SK-N-MC (cell line): ENCODE data around the gene RAB11FIP3.
"Not testable (repeated sequence)": the region's sequence is repeated elsewhere in the genome, so short reads cannot be mapped to it uniquely, and the experiment has no call there.

ENCODE experiments used
- DNase-seq: peaks from one replicate; pipeline ENCODE4 v3.0.0-alpha.2; 2011; ENCODE audit warnings: low read depth, low spot score
- H3K27ac ChIP-seq: fragments of 200-600 bp; sonication (generic); 2 replicates; pipeline ENCODE4 v1.5.1; 2016; ENCODE audit warnings: mixed run types
- H3K36me3 ChIP-seq: fragments of 200-600 bp; sonication (generic); 2 replicates; pipeline ENCODE4 v1.6.1; 2017; ENCODE audit warnings: antibody characterized with exemption, low read length, mixed read lengths; ENCODE audit not compliant: insufficient read depth
- H3K4me3 ChIP-seq: fragments of 200-600 bp; sonication (generic); 2 replicates; pipeline ENCODE4 v1.5.1; 2016
- H3K9ac ChIP-seq: fragments of 200-600 bp; sonication (generic); 2 replicates; pipeline ENCODE4 v1.8.0; 2017; ENCODE audit warnings: mixed run types, mixed read lengths; ENCODE audit not compliant: insufficient read length
- H3K9me3 ChIP-seq: fragments of 200-600 bp; sonication (generic); 2 replicates; pipeline ENCODE4 v1.6.1; 2017; ENCODE audit warnings: low read depth, mild to moderate bottlenecking, antibody characterized with exemption, low read length, moderate library complexity, mixed read lengths
- EZH2 ChIP-seq: fragments of 200-600 bp; sonication (generic); IDR thresholded peaks from one replicate; pipeline ENCODE4 v1.6.1; 2017; ENCODE audit warnings: antibody characterized with exemption
- FOXP2 ChIP-seq: optimal IDR thresholded peaks from 2 replicates; pipeline ENCODE3; 2011; ENCODE audit warnings: mild to moderate bottlenecking, moderate library complexity; ENCODE audit not compliant: insufficient read depth; ENCODE audit errors: extremely low read length, control extremely low read depth
- POLR2AphosphoS5 ChIP-seq: IDR thresholded peaks from 2 replicates; pipeline ENCODE4 v1.6.1; 2012; ENCODE audit warnings: mild to moderate bottlenecking, low read depth, low read length, borderline replicate concordance

Gene RAB11FIP3

DNA sequence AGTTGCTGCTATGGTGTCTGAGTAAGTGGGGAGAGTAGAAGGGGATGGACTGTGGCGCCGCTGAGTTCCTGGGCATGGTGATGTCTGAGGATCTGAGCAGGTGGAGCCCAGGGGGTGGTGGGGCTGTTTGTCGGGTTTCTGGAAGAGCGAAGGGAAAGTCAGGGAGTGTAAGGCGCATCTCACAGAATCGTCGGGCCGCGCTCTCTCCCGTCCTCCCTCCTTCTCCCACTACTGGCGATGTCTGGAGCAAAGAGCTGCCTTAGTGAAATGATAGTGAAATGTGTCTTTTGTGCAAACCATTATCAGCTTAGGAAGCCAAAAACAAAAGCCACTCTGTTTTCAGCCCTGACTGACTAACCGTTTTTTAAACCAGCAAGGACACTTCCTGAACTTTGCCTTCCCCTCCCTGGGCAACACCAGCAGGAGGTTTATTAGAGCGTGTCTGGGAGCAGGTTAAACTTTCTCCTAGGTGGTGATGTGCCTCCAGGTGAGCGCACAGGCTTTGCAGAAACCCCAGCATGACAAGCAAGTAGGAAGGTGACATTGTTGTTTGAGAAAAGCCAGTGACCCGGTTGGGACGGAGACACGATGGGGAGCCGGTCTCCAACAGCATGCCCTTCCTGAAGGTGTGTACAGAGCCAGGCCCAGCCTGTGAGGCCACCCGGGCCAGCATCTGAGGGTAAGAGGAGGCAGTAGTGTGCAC lies 49.1 kb downstream of the RAB11FIP3 start:
- Histone ChIP-seq H3K4me3 (no peak overlapping the region), H3K9me3 (no peaks in the 10 kb centered on the region), H3K9ac (no peak overlapping the region), H3K27ac (no peak overlapping the region), H3K36me3 (no peaks in the 10 kb centered on the region)
- DNase-seq: no peak
- TF ChIP-seq EZH2: no peak
- TF ChIP-seq FOXP2: no peak
- no peak for TF ChIP-seq POLR2AphosphoS5

- no peak for TF ChIP-seq POLR2AphosphoS5
- TF ChIP-seq FOXP2: no peak
- no peak for TF ChIP-seq EZH2
- H3K9ac ChIP-seq: no peak overlapping the region
- DNase-seq: no peak
- no peaks in the 10 kb centered on the region for H3K9me3 ChIP-seq
- H3K36me3 ChIP-seq: no peaks in the 10 kb centered on the region
- no peak overlapping the region for H3K4me3 ChIP-seq
- H3K27ac ChIP-seq: no peak overlapping the region
Measured at GRCh38 chr16:476039-476438, 50.6 kb downstream of the RAB11FIP3 start.

DNA sequence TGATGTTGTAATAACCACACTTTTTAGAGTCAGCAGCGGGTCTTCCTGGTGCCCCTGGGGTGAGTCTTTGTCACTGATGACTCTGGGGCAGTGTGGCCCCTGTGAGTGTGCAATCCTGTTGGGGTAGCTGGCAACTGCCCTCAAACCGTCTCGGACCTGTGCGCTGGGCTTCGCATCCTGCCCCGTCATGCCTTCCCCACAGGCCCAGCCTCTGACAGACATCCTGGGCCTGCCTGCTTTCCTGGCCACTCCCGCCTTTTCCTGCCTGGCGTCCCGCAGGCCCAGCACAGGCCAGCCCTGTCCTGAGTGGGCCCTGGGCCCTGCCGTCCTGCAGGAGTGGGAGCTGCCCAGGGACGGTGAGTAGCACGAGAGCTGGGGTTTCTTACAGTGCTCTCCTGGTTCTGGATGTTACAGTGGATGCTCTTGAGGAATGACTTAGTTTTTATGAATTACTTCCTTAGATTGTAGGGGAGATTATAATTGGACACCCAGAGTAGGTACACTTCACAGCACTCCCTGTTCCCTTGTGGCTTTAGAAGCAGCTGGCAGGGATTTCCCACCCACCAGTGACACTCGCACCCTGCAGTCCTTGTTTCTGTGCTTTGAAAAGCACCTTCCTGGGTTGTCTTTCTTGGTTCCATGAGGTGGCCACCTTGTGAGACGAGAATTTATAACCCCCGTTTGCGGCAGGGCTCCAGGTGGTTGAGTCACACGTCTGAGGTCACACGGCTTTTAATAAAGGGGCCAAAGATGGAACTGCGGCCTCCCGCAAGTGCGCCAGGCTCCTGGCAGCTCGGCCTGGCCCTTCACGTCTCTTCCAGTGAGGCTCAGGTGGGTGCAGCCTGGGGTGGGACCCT lies 52.1 kb downstream of the RAB11FIP3 start:
- no peak overlapping the region for H3K27ac ChIP-seq
- H3K9ac ChIP-seq: no peak overlapping the region
- no peaks in the 10 kb centered on the region for H3K9me3 ChIP-seq
- no peaks in the 10 kb centered on the region for H3K36me3 ChIP-seq
- TF ChIP-seq POLR2AphosphoS5 (no peak), FOXP2 (no peak), EZH2 (no peak)
- DNase-seq: no peak
- H3K4me3 ChIP-seq: no peak overlapping the region

DNA sequence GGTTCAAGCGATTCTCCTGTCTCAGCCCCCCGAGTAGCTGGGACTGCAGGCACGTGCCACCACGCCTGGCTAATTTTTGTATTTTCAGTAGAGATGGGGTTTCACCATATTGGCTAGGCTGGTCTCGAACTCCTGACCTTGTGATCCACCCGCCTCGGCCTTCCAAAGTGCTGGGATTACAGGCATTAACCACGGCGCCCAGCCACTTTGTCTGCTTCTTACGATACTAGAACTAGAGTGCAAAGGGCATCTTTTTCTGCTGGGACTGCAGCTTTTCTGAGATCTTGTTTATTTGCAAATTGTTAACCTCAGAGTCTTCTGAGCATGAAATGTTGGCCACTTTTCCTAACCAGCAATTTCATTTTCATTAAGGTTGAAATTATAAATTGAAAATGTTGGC lies 52.8 kb downstream of the RAB11FIP3 start:
- not testable (repeated sequence) for H3K4me3 ChIP-seq, H3K27ac ChIP-seq, DNase-seq, H3K9me3 ChIP-seq, H3K36me3 ChIP-seq, H3K9ac ChIP-seq

DNA sequence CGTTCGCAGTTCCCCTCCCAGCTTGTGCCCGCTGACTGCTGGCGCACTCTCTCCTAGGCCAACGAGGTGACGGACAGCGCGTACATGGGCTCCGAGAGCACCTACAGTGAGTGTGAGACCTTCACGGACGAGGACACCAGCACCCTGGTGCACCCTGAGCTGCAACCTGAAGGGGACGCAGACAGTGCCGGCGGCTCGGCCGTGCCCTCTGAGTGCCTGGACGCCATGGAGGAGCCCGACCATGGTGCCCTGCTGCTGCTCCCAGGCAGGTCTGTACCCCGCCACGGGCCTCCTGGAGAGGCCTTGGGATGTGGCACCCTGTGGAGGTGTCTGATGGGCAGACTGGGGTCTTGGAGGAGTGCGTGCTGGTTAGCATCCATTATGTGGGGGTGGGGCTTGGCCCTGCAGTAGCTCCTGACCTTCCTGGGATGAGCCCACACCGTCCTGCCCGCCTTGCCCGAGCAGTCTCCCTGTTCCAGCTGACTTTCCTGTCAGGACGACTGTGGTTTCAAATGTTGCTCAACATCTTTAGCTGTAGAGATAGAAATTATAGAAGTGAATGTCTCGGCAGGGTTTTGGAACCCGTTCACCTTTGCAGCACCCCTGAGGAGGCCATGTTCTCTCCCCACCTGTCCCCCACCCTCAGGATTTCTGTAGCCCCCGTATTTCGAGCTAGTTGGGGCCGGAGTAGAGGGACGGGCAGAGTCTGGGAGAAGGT lies 57.2 kb downstream of the RAB11FIP3 start:
- no peak for TF ChIP-seq FOXP2
- TF ChIP-seq POLR2AphosphoS5: no peak
- TF ChIP-seq EZH2: no peak
- no peaks in the 10 kb centered on the region for H3K9me3 ChIP-seq
- H3K9ac ChIP-seq: no peak overlapping the region
- no peak overlapping the region for H3K4me3 ChIP-seq
- H3K27ac ChIP-seq: no peak overlapping the region
- no peak for DNase-seq
- H3K36me3 ChIP-seq: no peaks in the 10 kb centered on the region

DNA sequence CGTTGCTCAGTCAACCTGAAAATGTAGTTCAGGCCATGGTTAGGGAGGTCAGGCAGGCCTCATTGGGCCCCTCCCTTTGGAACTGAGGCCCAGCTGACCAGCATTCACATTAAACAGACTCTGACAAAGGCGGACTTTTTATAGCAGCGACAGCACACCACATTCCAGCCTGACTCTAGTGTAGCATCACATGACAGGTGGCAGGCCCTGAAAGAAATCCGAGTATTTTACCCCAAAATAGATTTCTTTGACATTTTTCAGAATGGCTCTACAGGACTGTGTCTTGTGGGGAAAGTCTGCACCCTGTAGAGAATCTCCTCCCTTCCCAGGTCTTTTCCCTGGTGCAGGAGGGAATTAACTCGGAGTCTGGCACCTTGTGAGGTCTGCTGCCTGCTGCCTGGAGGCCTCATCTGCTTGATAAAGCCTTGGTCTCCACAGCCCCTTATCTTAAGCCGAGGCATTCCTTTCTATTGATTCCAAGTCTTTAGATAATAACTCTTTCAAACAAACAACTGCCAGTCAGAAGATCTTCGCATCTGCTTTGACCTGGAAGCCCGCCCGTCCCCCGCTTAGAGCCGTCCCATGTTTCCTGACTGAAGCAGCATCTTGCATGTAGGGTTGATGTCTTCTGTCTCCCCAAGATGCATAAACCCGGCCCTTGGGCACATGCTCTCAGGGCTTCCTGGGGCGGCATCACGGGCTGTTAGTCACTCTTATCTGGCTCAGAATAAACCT lies 58.1 kb downstream of the RAB11FIP3 start:
- no peak overlapping the region for H3K4me3 ChIP-seq
- no peaks in the 10 kb centered on the region for H3K36me3 ChIP-seq
- H3K27ac ChIP-seq: 0 out of 2 replicates have a peak overlapping the region, but pooled peaks have one; percentile 19
- no peak for DNase-seq
- H3K9ac ChIP-seq: no peak overlapping the region
- no peaks in the 10 kb centered on the region for H3K9me3 ChIP-seq
- TF ChIP-seq POLR2AphosphoS5: no peak
- no peak for TF ChIP-seq FOXP2
- no peak for TF ChIP-seq EZH2

DNA sequence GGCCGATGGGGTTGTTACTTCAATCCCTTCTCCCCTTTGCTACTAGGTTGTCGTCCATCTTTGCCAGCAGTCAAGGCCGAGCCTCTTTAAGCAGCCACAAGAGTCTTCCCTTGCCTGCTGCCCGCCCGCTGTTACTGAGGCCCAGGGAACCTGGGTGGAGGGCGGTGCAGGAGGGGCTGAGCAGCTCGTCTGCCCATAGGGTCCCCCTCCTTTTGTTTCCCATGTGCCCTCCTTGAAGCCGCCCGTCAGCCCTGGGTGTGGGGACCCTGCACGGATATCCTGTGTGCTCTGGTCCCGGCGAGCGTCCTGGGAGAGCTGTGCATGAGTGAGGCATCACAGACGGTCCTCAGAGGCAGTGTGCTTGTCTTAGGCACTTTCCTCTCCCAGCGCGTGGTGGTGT lies 64.2 kb downstream of the RAB11FIP3 start:
- H3K36me3 ChIP-seq: no peaks in the 10 kb centered on the region; the same call in 1 of the 2 replicates
- TF ChIP-seq FOXP2: no peak
- no peak for TF ChIP-seq EZH2
- no peak for TF ChIP-seq POLR2AphosphoS5

DNA sequence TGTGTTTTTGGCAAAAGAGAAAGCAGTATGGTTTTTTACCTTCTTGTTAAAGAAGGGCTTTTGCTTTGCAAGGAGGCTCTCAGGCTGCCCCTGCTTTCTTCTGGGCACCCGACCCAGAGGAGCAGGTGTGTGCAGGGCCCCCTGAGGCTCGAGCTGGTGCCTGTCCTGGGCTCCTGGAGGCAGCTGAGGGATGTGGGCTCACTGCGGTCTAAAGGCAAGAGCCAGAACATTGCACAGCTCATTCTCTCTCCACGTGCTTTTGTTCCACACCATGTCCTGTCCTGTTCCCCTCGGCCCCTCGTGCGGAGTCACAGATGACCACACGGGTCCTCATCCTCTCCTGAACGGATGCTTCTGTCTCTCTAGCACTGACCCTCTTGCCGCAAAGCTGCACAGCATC lies 65.3 kb downstream of the RAB11FIP3 start:
- Histone ChIP-seq H3K9ac (no peak overlapping the region), H3K36me3 (no peaks in the 10 kb centered on the region; the same call in 1 of the 2 replicates), H3K27ac (no peak overlapping the region), H3K4me3 (no peak overlapping the region), H3K9me3 (no peaks in the 10 kb centered on the region)
- no peak for DNase-seq
- no peak for TF ChIP-seq EZH2
- no peak for TF ChIP-seq FOXP2
- TF ChIP-seq POLR2AphosphoS5: no peak

More for the DNA sequence above, 64.2 kb downstream of the RAB11FIP3 start:
- H3K9ac ChIP-seq: no peak overlapping the region
- H3K9me3 ChIP-seq: no peaks in the 10 kb centered on the region
- DNase-seq: no peak
- no peak overlapping the region for H3K27ac ChIP-seq
- H3K4me3 ChIP-seq: no peak overlapping the region
